ENCODE results near the gene CXCL16.
"Not testable (repeated sequence)": the region's sequence is repeated elsewhere in the genome, so short reads cannot be mapped to it uniquely, and the experiment has no call there.

CXCL16 gene

GRCh38 chr17:4708436-4708835 is 31.3 kb downstream of the CXCL16 start:
- no peaks in the 10 kb centered on the region for H3K36me3 ChIP-seq (ENCODE audit: insufficient read depth, low read length)
- no peak overlapping the region for H3K4me3 ChIP-seq (ENCODE audit: low read depth in 1 of 2, low read length in 2 of 2)
- no peak overlapping the region for H3K27ac ChIP-seq (ENCODE audit: low read depth, low read length)
- H3K9me3 ChIP-seq (ENCODE audit: low read length): no peaks in the 10 kb centered on the region
- no peaks in the 10 kb centered on the region for H3K27me3 ChIP-seq (ENCODE audit: control insufficient read depth in 1 of 2, insufficient read depth in 2 of 2, low read length in 2 of 2)
- no peak overlapping the region for H3K9ac ChIP-seq (ENCODE audit: low read length)
- H3K4me1 ChIP-seq (ENCODE audit: insufficient read depth, low read length): peaks cover 16% of the 10 kb centered on the region

GRCh38 chr17:4706121-4706520 is 33.6 kb downstream of the CXCL16 start:
- H3K27ac ChIP-seq (ENCODE audit: low read depth, low read length): no peak overlapping the region
- no peak overlapping the region for H3K9ac ChIP-seq (ENCODE audit: low read length)
- no peaks in the 10 kb centered on the region for H3K36me3 ChIP-seq (ENCODE audit: insufficient read depth, low read length)
- H3K9me3 ChIP-seq (ENCODE audit: low read length): no peaks in the 10 kb centered on the region
- no peak overlapping the region for H3K4me3 ChIP-seq (ENCODE audit: low read depth in 1 of 2, low read length in 2 of 2)
- peaks cover 16% of the 10 kb centered on the region for H3K4me1 ChIP-seq (ENCODE audit: insufficient read depth, low read length)
- no peaks in the 10 kb centered on the region for H3K27me3 ChIP-seq (ENCODE audit: control insufficient read depth in 1 of 2, insufficient read depth in 2 of 2, low read length in 2 of 2)

GRCh38 chr17:4704991-4705390 is 34.7 kb downstream of the CXCL16 start:
- H3K9me3 ChIP-seq (ENCODE audit: low read length): no peaks in the 10 kb centered on the region
- no peaks in the 10 kb centered on the region for H3K27me3 ChIP-seq (ENCODE audit: control insufficient read depth in 1 of 2, insufficient read depth in 2 of 2, low read length in 2 of 2)
- no peak overlapping the region for H3K9ac ChIP-seq (ENCODE audit: low read length)
- H3K4me1 ChIP-seq (ENCODE audit: insufficient read depth, low read length): peaks cover 13% of the 10 kb centered on the region
- H3K36me3 ChIP-seq (ENCODE audit: insufficient read depth, low read length): no peaks in the 10 kb centered on the region
- H3K4me3 ChIP-seq (ENCODE audit: low read depth in 1 of 2, low read length in 2 of 2): no peak overlapping the region
- H3K27ac ChIP-seq (ENCODE audit: low read depth, low read length): no peak overlapping the region

GRCh38 chr17:4704574-4704907 is 35.2 kb downstream of the CXCL16 start:
- H3K27me3 ChIP-seq (ENCODE audit: control insufficient read depth in 1 of 2, insufficient read depth in 2 of 2, low read length in 2 of 2); H3K9me3 ChIP-seq (ENCODE audit: low read length); H3K4me1 ChIP-seq (ENCODE audit: insufficient read depth, low read length); H3K36me3 ChIP-seq (ENCODE audit: insufficient read depth, low read length): not testable (repeated sequence)
- Histone ChIP-seq H3K9ac (ENCODE audit: low read length) (peak overlapping the region; percentile 49), H3K4me3 (ENCODE audit: low read depth in 1 of 2, low read length in 2 of 2) (peak overlapping the region; percentile 39 to 77), H3K27ac (ENCODE audit: low read depth, low read length) (peak overlapping the region; percentile 59)

- no peaks in the 10 kb centered on the region for H3K36me3 ChIP-seq (ENCODE audit: insufficient read depth, low read length)
- H3K9me3 ChIP-seq (ENCODE audit: low read length): no peaks in the 10 kb centered on the region
- peak overlapping the region; percentile 39 to 77 for H3K4me3 ChIP-seq (ENCODE audit: low read depth in 1 of 2, low read length in 2 of 2)
- no peaks in the 10 kb centered on the region for H3K27me3 ChIP-seq (ENCODE audit: control insufficient read depth in 1 of 2, insufficient read depth in 2 of 2, low read length in 2 of 2)
- peak overlapping the region; percentile 59 for H3K27ac ChIP-seq (ENCODE audit: low read depth, low read length)
- H3K9ac ChIP-seq (ENCODE audit: low read length): peak overlapping the region; percentile 49
- peaks cover 10% of the 10 kb centered on the region for H3K4me1 ChIP-seq (ENCODE audit: insufficient read depth, low read length)
Measured at GRCh38 chr17:4703330-4703691, 36.4 kb downstream of the CXCL16 start.

- no peak overlapping the region for H3K4me3 ChIP-seq (ENCODE audit: low read depth in 1 of 2, low read length in 2 of 2)
- H3K9ac ChIP-seq (ENCODE audit: low read length): no peak overlapping the region
- no peaks in the 10 kb centered on the region for H3K9me3 ChIP-seq (ENCODE audit: low read length)
- no peak overlapping the region for H3K27ac ChIP-seq (ENCODE audit: low read depth, low read length)
- peaks cover 4% of the 10 kb centered on the region for H3K36me3 ChIP-seq (ENCODE audit: insufficient read depth, low read length)
- H3K4me1 ChIP-seq (ENCODE audit: insufficient read depth, low read length): peaks cover 10% of the 10 kb centered on the region
- H3K27me3 ChIP-seq (ENCODE audit: control insufficient read depth in 1 of 2, insufficient read depth in 2 of 2, low read length in 2 of 2): no peaks in the 10 kb centered on the region
Measured at GRCh38 chr17:4701116-4701515, 38.6 kb downstream of the CXCL16 start.

- not testable (repeated sequence) for H3K4me3 ChIP-seq (ENCODE audit: low read depth in 1 of 2, low read length in 2 of 2); H3K4me1 ChIP-seq (ENCODE audit: insufficient read depth, low read length)
Measured at GRCh38 chr17:4699401-4700056, 40.2 kb downstream of the CXCL16 start.

GRCh38 chr17:4696437-4696805 is 43.3 kb downstream of the CXCL16 start:
- no peak overlapping the region for H3K27ac ChIP-seq (ENCODE audit: low read depth, low read length)
- peaks cover 4% of the 10 kb centered on the region for H3K36me3 ChIP-seq (ENCODE audit: insufficient read depth, low read length)
- no peaks in the 10 kb centered on the region for H3K27me3 ChIP-seq (ENCODE audit: control insufficient read depth in 1 of 2, insufficient read depth in 2 of 2, low read length in 2 of 2)
- H3K4me1 ChIP-seq (ENCODE audit: insufficient read depth, low read length): peaks cover 4% of the 10 kb centered on the region
- no peak overlapping the region for H3K4me3 ChIP-seq (ENCODE audit: low read depth in 1 of 2, low read length in 2 of 2)
- no peak overlapping the region for H3K9ac ChIP-seq (ENCODE audit: low read length)
- no peaks in the 10 kb centered on the region for H3K9me3 ChIP-seq (ENCODE audit: low read length)

More at GRCh38 chr17:4699401-4700056, 40.2 kb downstream of the CXCL16 start:
- not testable (repeated sequence) for H3K36me3 ChIP-seq (ENCODE audit: insufficient read depth, low read length); H3K9me3 ChIP-seq (ENCODE audit: low read length); H3K27me3 ChIP-seq (ENCODE audit: control insufficient read depth in 1 of 2, insufficient read depth in 2 of 2, low read length in 2 of 2); H3K27ac ChIP-seq (ENCODE audit: low read depth, low read length); H3K9ac ChIP-seq (ENCODE audit: low read length)

- no peak overlapping the region for H3K4me3 ChIP-seq (ENCODE audit: low read depth in 1 of 2, low read length in 2 of 2)
- peaks cover 16% of the 10 kb centered on the region for H3K36me3 ChIP-seq (ENCODE audit: insufficient read depth, low read length)
Measured at GRCh38 chr17:4693416-4693815, 46.3 kb downstream of the CXCL16 start.

GRCh38 chr17:4691686-4692085 is 48.0 kb downstream of the CXCL16 start:
- peaks cover 16% of the 10 kb centered on the region for H3K36me3 ChIP-seq (ENCODE audit: insufficient read depth, low read length)
- H3K9ac ChIP-seq (ENCODE audit: low read length): no peak overlapping the region
- H3K27ac ChIP-seq (ENCODE audit: low read depth, low read length): no peak overlapping the region
- no peaks in the 10 kb centered on the region for H3K9me3 ChIP-seq (ENCODE audit: low read length)
- H3K27me3 ChIP-seq (ENCODE audit: control insufficient read depth in 1 of 2, insufficient read depth in 2 of 2, low read length in 2 of 2): no peaks in the 10 kb centered on the region
- peaks cover 6% of the 10 kb centered on the region for H3K4me1 ChIP-seq (ENCODE audit: insufficient read depth, low read length)
- no peak overlapping the region for H3K4me3 ChIP-seq (ENCODE audit: low read depth in 1 of 2, low read length in 2 of 2)

More at GRCh38 chr17:4693416-4693815, 46.3 kb downstream of the CXCL16 start:
- peaks cover 6% of the 10 kb centered on the region for H3K4me1 ChIP-seq (ENCODE audit: insufficient read depth, low read length)
- no peaks in the 10 kb centered on the region for H3K9me3 ChIP-seq (ENCODE audit: low read length)
- no peaks in the 10 kb centered on the region for H3K27me3 ChIP-seq (ENCODE audit: control insufficient read depth in 1 of 2, insufficient read depth in 2 of 2, low read length in 2 of 2)
- no peak overlapping the region for H3K27ac ChIP-seq (ENCODE audit: low read depth, low read length)
- no peak overlapping the region for H3K9ac ChIP-seq (ENCODE audit: low read length)

GRCh38 chr17:4690745-4691144 is 49.0 kb downstream of the CXCL16 start:
- H3K4me1 ChIP-seq (ENCODE audit: insufficient read depth, low read length): peaks cover 6% of the 10 kb centered on the region
- H3K27ac ChIP-seq (ENCODE audit: low read depth, low read length): no peak overlapping the region
- H3K9me3 ChIP-seq (ENCODE audit: low read length): no peaks in the 10 kb centered on the region
- H3K4me3 ChIP-seq (ENCODE audit: low read depth in 1 of 2, low read length in 2 of 2): no peak overlapping the region
- no peaks in the 10 kb centered on the region for H3K27me3 ChIP-seq (ENCODE audit: control insufficient read depth in 1 of 2, insufficient read depth in 2 of 2, low read length in 2 of 2)
- H3K9ac ChIP-seq (ENCODE audit: low read length): no peak overlapping the region
- H3K36me3 ChIP-seq (ENCODE audit: insufficient read depth, low read length): peaks cover 18% of the 10 kb centered on the region

- H3K9ac ChIP-seq (ENCODE audit: low read length); H3K27me3 ChIP-seq (ENCODE audit: control insufficient read depth in 1 of 2, insufficient read depth in 2 of 2, low read length in 2 of 2); H3K27ac ChIP-seq (ENCODE audit: low read depth, low read length); H3K4me1 ChIP-seq (ENCODE audit: insufficient read depth, low read length); H3K4me3 ChIP-seq (ENCODE audit: low read depth in 1 of 2, low read length in 2 of 2); H3K9me3 ChIP-seq (ENCODE audit: low read length): not testable (repeated sequence)
- H3K36me3 ChIP-seq (ENCODE audit: insufficient read depth, low read length): peaks cover 18% of the 10 kb centered on the region
Measured at GRCh38 chr17:4689872-4690271, 49.9 kb downstream of the CXCL16 start.

All from muscle layer of colon (tissue), 2 donors.